HG03139 (cell line): ENCODE results near the gene CNTROB.
"Not testable (repeated sequence)": the region's sequence is repeated elsewhere in the genome, so short reads cannot be mapped to it uniquely, and the experiment has no call there.

ENCODE experiments used
- ATAC-seq: cut with Tn5 transposase; IDR thresholded peaks from one replicate; pipeline ENCODE4 v1.9.1; 2021; ENCODE audit not compliant: unreplicated experiment

The CNTROB gene

GRCh38 chr17:7940743-7941142, 8.7 kb downstream of the CNTROB start:
- no peak for ATAC-seq

- no peak for ATAC-seq
Observed at GRCh38 chr17:7943291-7943690, 11.3 kb downstream of the CNTROB start.

- ATAC-seq = no peak
Observed at GRCh38 chr17:7944326-7944725, 12.3 kb downstream of the CNTROB start.

- no peak for ATAC-seq
Observed at GRCh38 chr17:7945651-7946050, 13.6 kb downstream of the CNTROB start.

- no peak for ATAC-seq
Observed at GRCh38 chr17:7946441-7946840, 14.4 kb downstream of the CNTROB start.

GRCh38 chr17:7947651-7948050, 15.6 kb downstream of the CNTROB start:
- ATAC-seq = no peak

GRCh38 chr17:7950578-7950977, 18.6 kb downstream of the CNTROB start:
- no peak for ATAC-seq

GRCh38 chr17:7951143-7951792, 19.3 kb downstream of the CNTROB start:
- no peak for ATAC-seq

GRCh38 chr17:7953266-7953665, 21.3 kb downstream of the CNTROB start:
- not testable (repeated sequence) for ATAC-seq

GRCh38 chr17:7955414-7956227, 23.6 kb downstream of the CNTROB start:
- ATAC-seq = no peak

GRCh38 chr17:7956228-7956965, 24.4 kb downstream of the CNTROB start:
- ATAC-seq = no peak

GRCh38 chr17:7959503-7960253, 27.7 kb downstream of the CNTROB start:
- no peak for ATAC-seq

- ATAC-seq = no peak
Observed at GRCh38 chr17:7961421-7961820, 29.4 kb downstream of the CNTROB start.

- no peak for ATAC-seq
Observed at GRCh38 chr17:7967751-7968150, 35.7 kb downstream of the CNTROB start.

- ATAC-seq = no peak
Observed at GRCh38 chr17:7969433-7969832, 37.4 kb downstream of the CNTROB start.

- ATAC-seq = no peak
Observed at GRCh38 chr17:7971651-7972050, 39.6 kb downstream of the CNTROB start.

GRCh38 chr17:7972131-7972785, 40.3 kb downstream of the CNTROB start:
- ATAC-seq = no peak

- no peak for ATAC-seq
Observed at GRCh38 chr17:7974638-7975131, 42.7 kb downstream of the CNTROB start.

- no peak for ATAC-seq
Observed at GRCh38 chr17:7977039-7977438, 45.0 kb downstream of the CNTROB start.

- ATAC-seq = no peak
Observed at GRCh38 chr17:7977805-7978204, 45.8 kb downstream of the CNTROB start.
